Measurements from ENCODE around the gene YIPF2. TPM values are rescaled to one million over a fixed set of nuclear protein-coding genes. Genes with fewer than 3 reads are reported as not detected.

Gene YIPF2
- total and polyA plus RNA-seq, 2 of the 4 experiments (the other 2 are of a cell fraction) = 61.5 to 78.0 TPM

DNA sequence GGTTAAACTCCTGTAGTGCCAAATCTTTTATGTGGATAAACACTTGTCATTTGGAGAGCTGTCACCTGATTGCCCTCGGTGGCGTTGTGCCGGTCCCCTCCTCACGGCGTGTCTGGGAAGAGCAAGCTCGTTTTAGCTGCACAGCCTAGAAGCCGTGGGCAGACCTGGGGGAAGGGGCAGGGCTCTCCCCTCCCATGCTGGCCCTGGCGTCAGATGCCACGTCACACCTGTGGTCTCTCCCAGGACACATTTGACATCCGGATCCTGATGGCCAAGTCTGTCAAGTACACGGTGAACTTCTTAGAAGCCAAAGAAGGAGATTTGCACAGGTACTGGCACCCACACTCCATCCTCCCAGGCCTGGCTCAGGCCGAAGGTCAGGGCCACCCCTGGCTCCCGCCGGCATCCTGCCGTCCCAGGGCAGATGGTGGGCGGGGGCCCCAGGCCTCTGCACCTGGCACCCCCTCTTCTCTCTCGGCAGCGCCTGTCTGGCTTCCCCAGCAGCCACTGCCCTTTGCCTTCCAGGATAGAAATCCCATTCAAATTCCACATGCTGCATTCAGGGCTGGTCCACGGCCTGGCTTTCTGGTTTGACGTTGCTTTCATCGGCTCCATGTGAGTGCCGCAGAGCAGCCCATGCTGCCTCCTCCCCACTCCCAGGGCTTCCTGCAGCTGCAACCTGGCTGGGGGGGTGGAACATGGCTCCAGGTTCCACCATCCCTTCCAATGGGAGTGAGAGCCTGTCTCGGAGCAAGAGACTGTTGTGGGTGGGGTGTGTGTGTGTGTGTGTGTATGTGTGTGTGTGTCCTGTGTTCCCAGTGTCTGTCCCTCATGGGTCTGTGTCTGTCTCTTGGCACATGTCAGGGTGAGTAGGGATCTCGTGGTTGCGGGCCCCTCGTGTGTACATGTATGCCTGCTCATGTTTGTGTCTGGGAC, 8.8 kb downstream of the YIPF2 start:
- TF ChIP-seq RCOR1 (IDR thresholded peaks at IDR 0.05; ENCODE audit: insufficient replicate concordance, low read length) (no peak), POLR2A (IDR thresholded peaks at IDR 0.05; ENCODE audit: low read depth, low read length) (no peak)
- TF ChIP-seq, protein P1, sequence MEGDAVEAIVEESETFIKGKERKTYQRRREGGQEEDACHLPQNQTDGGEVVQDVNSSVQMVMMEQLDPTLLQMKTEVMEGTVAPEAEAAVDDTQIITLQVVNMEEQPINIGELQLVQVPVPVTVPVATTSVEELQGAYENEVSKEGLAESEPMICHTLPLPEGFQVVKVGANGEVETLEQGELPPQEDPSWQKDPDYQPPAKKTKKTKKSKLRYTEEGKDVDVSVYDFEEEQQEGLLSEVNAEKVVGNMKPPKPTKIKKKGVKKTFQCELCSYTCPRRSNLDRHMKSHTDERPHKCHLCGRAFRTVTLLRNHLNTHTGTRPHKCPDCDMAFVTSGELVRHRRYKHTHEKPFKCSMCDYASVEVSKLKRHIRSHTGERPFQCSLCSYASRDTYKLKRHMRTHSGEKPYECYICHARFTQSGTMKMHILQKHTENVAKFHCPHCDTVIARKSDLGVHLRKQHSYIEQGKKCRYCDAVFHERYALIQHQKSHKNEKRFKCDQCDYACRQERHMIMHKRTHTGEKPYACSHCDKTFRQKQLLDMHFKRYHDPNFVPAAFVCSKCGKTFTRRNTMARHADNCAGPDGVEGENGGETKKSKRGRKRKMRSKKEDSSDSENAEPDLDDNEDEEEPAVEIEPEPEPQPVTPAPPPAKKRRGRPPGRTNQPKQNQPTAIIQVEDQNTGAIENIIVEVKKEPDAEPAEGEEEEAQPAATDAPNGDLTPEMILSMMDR (conservative IDR thresholded peaks at IDR 0.05; ENCODE audit: low read depth, low read length) = no peak
- H3K23ac ChIP-seq (ENCODE audit: low read depth, low read length) = no peak overlapping the region
- dilution Hi-C loops (cut with HindIII; ENCODE audit: low sequenced_read_pairs, unreplicated experiment) = no loop called here

More for the DNA sequence above, 8.8 kb downstream of the YIPF2 start:
- H3K9me3 ChIP-seq (ENCODE audit: control insufficient read depth, insufficient read depth, low read length) = no peaks in the 10 kb centered on the region
- H2AK9ac ChIP-seq (replicated peaks; ENCODE audit: low read depth, low read length, poor library complexity) = no peak overlapping the region
- no peak overlapping the region for H2AK5ac ChIP-seq (ENCODE audit: low read depth, low read length)
- H2BK5ac ChIP-seq (ENCODE audit: low read depth, low read length, poor library complexity, severe bottlenecking) = no peak overlapping the region
- no peak overlapping the region for H2BK15ac ChIP-seq (ENCODE audit: low read depth, low read length)
- H2BK20ac ChIP-seq (ENCODE audit: low read depth, low read length) = no peak overlapping the region
- BruUV-seq (replicated peaks) = no TSS peak
- no peak overlapping the region for H2AFZ ChIP-seq (replicated peaks; ENCODE audit: low read length, poor library complexity)
- no peak overlapping the region for H4K8ac ChIP-seq (ENCODE audit: low read depth in 2 of 2, low read length in 2 of 2)
- no peaks in the 10 kb centered on the region for H3K9me1 ChIP-seq (ENCODE audit: insufficient read depth, low read length)
- peaks cover 12% of the 10 kb centered on the region for H3K4me1 ChIP-seq (ENCODE audit: control insufficient read depth, insufficient read depth, low read length)
- H4K20me1 ChIP-seq (ENCODE audit: insufficient read depth, low read length) = peaks cover 19% of the 10 kb centered on the region
- H3K79me1 ChIP-seq (ENCODE audit: low read depth in 1 of 2, low read length in 2 of 2) = peaks cover 9 to 18% of the 10 kb centered on the region in 2 experiments; a peak in 3 of 4 replicates
- ChIA-PET POLR2A (ENCODE audit: unreplicated experiment) (no interaction called here), CTCF (interaction anchor here (1.7 kb wide), 1 partner anchor 49 kb away, joined by 5 read pairs; no protein-coding TSS in a partner anchor)
- DNase-seq (no peak), ATAC-seq (ENCODE audit: low read depth) (no peak)
- H3K4me3 ChIP-seq (ENCODE audit: insufficient read depth, low read depth, low read length) = no peak overlapping the region
- no peak overlapping the region for H4K5ac ChIP-seq (ENCODE audit: low read depth, low read length)
- H3K9ac ChIP-seq (ENCODE audit: low read depth, low read length) = no peak overlapping the region
- no peak overlapping the region for H3K56ac ChIP-seq (ENCODE audit: extremely low read depth, insufficient read depth, low read length)
- intact Hi-C loops (cut with micrococcal nuclease) = no loop called here
- H2BK120ac ChIP-seq (ENCODE audit: low read depth, low read length) = no peak overlapping the region
- H3K14ac ChIP-seq (replicated peaks; ENCODE audit: low read depth, low read length) = no peak overlapping the region
- H3K4ac ChIP-seq (ENCODE audit: low read depth, low read length) = no peak overlapping the region
- no peak overlapping the region for H3K18ac ChIP-seq (ENCODE audit: low read depth, low read length)
- H3K36me3 ChIP-seq (ENCODE audit: control insufficient read depth, insufficient read depth, low read length) = peaks cover 63% of the 10 kb centered on the region
- 76% methylated on average over 14 of the region's 26 CpGs; no CpG with 5 or more reads in 1 of the 2 experiments for WGBS, 2 experiments (ENCODE audit: extremely low coverage in 2 of 2, insufficient read length in 1 of 2)
- H3K4me2 ChIP-seq (ENCODE audit: low read depth, low read length) = no peak overlapping the region
- in situ Hi-C loops (cut with MboI; ENCODE audit: low sequenced_read_pairs) = no loop called here
- no peak overlapping the region for H3K27ac ChIP-seq (ENCODE audit: insufficient read depth, low read length)
- H4K91ac ChIP-seq (ENCODE audit: insufficient read depth, low read depth, low read length) = no peak overlapping the region
- no peaks in the 10 kb centered on the region for H3K27me3 ChIP-seq (ENCODE audit: control insufficient read depth, insufficient read depth, low read length)
